Liver (tissue), 9 donors: ENCODE measurements around the gene TLE7. TPM values are rescaled to one million over a fixed set of nuclear protein-coding genes. Genes with fewer than 3 reads are reported as not detected.

Experiments
- DNase-seq: peaks from one replicate; pipeline ENCODE4 v3.0.0-alpha.2; 2017; ENCODE audit warnings: low spot score
- H3K27ac ChIP-seq, 2 donors: one replicate each; pipeline ENCODE4 v1.7.0; 2013; ENCODE audit warnings: inconsistent platforms in 2 of 2, low read length in 2 of 2, control low read depth in 1 of 2, low read depth in 1 of 2, mild to moderate bottlenecking in 1 of 2
- H3K27me3 ChIP-seq, 4 donors: one replicate each; pipeline versions ENCODE4 v1.6.1 to v1.7.0; 2013; ENCODE audit warnings: low read length in 3 of 4, inconsistent platforms in 1 of 4, mild to moderate bottlenecking in 1 of 4, moderate library complexity in 1 of 4; ENCODE audit not compliant: control insufficient read depth in 4 of 4, insufficient read depth in 4 of 4
- H3K36me3 ChIP-seq, 4 donors: one replicate each; pipeline versions ENCODE4 v1.6.1 to v1.7.0; 2013; ENCODE audit warnings: low read length in 3 of 4, mild to moderate bottlenecking in 3 of 4, low read depth in 1 of 4, moderate library complexity in 1 of 4; ENCODE audit not compliant: control insufficient read depth in 4 of 4, insufficient read depth in 3 of 4
- H3K4me1 ChIP-seq, 4 donors: one replicate each; pipeline versions ENCODE4 v1.6.1 to v1.7.0; 2013; ENCODE audit warnings: low read length in 3 of 4, mild to moderate bottlenecking in 3 of 4, moderate library complexity in 1 of 4; ENCODE audit not compliant: control insufficient read depth in 4 of 4, insufficient read depth in 4 of 4
- H3K4me3 ChIP-seq, 3 donors: one replicate each; pipeline versions ENCODE4 v1.6.1 to v1.7.0; 2013; ENCODE audit warnings: low read length in 3 of 3, control low read depth in 1 of 3, low read depth in 1 of 3, mild to moderate bottlenecking in 1 of 3
- H3K9ac ChIP-seq, 2 donors: one replicate each; pipeline ENCODE4 v1.7.0; 2013; ENCODE audit warnings: low read length in 2 of 2, mild to moderate bottlenecking in 2 of 2, moderate library complexity in 2 of 2, control low read depth in 1 of 2, low read depth in 1 of 2
- H3K9me3 ChIP-seq, 4 donors: one replicate each; pipeline versions ENCODE4 v1.6.1 to v1.7.0; 2013; ENCODE audit warnings: low read length in 3 of 4; ENCODE audit not compliant: control insufficient read depth in 4 of 4
- CTCF ChIP-seq: fragments of 150-350 bp; IDR thresholded peaks from 2 replicates; pipeline ENCODE4 v1.5.1; 2017; ENCODE audit warnings: improper control_type of control experiment, low read depth, low read length; ENCODE audit not compliant: missing input control
- FOXA1 ChIP-seq: IDR thresholded peaks from 2 replicates; pipeline ENCODE4 v1.6.1; 2016; ENCODE audit warnings: antibody characterized with exemption
- FOXA2 ChIP-seq: IDR thresholded peaks from 2 replicates; pipeline ENCODE4 v1.6.1; 2016; ENCODE audit warnings: antibody characterized with exemption
- GABPA ChIP-seq, 2 donors: IDR thresholded peaks in 1 of 2; conservative IDR thresholded peaks in 1 of 2; 2 replicates each; pipeline ENCODE4 v1.6.1; 2016; ENCODE audit warnings: antibody characterized with exemption in 2 of 2, mild to moderate bottlenecking in 1 of 2, moderate library complexity in 1 of 2
- HNF4A ChIP-seq, 2 donors: conservative IDR thresholded peaks; 2 replicates each; pipeline ENCODE4 v1.6.1; 2016; ENCODE audit warnings: antibody characterized with exemption in 2 of 2, mild to moderate bottlenecking in 2 of 2
- JUND ChIP-seq, 2 donors: IDR thresholded peaks; 2 replicates each; pipeline ENCODE4 v1.6.1; 2016; ENCODE audit warnings: antibody characterized with exemption in 2 of 2
- RAD21 ChIP-seq, 2 donors: IDR thresholded peaks; 2 replicates each; pipeline ENCODE4 v1.6.1; 2016; ENCODE audit warnings: antibody characterized with exemption in 2 of 2, mild to moderate bottlenecking in 2 of 2
- RXRA ChIP-seq, 2 donors: IDR thresholded peaks; 2 replicates each; pipeline ENCODE4 v1.6.1; 2017 to 2018; ENCODE audit warnings: antibody characterized with exemption in 2 of 2, mild to moderate bottlenecking in 1 of 2
- SP1 ChIP-seq: IDR thresholded peaks from 2 replicates; pipeline ENCODE4 v1.6.1; 2018; ENCODE audit warnings: antibody characterized with exemption, mild to moderate bottlenecking
- TAF1 ChIP-seq: conservative IDR thresholded peaks from 2 replicates; pipeline ENCODE4 v1.6.1; 2016; ENCODE audit warnings: antibody characterized with exemption, mild to moderate bottlenecking
- YY1 ChIP-seq: IDR thresholded peaks from 2 replicates; pipeline ENCODE4 v1.6.1; 2016; ENCODE audit warnings: antibody characterized with exemption, mild to moderate bottlenecking
- ZBTB33 ChIP-seq: IDR thresholded peaks from 2 replicates; pipeline ENCODE4 v1.6.1; 2016; ENCODE audit warnings: antibody characterized with exemption
- WGBS: extraction: QIAGEN DNeasy Blood & Tissue Kit; methylation state at CpG from one replicate; pipeline ENCODE4 v1.1.7; 2013; 5-methylcytosine and 5-hydroxymethylcytosine counted together
- polyA plus RNA-seq, 2 donors: library from polyadenylated mRNA; stranded (reverse) in 1 of 2; unstranded in 1 of 2; fragments of 200-250 nt in 1 of 2; fragments of >200 nt in 1 of 2; fragmentation: Nextera tagmentation in 1 of 2; extraction: Ambion mirVana in 1 of 2; gene quantifications; one replicate each; pipeline versions ENCODE4 v1.2.1 to v1.2.3, GENCODE V29; 2013 to 2015
- total RNA-seq, 2 donors: library from RNA; depleted of rRNA; stranded (reverse); fragments of >200 nt; gene quantifications; one replicate each; pipeline ENCODE4 v1.2.3, GENCODE V29; 2014
- TF ChIP-seq, protein P1 (sequence below): IDR thresholded peaks from 2 replicates; pipeline ENCODE4 v1.6.1; 2016; ENCODE audit warnings: antibody characterized with exemption, mild to moderate bottlenecking
- TF ChIP-seq, protein P2 (sequence below): IDR thresholded peaks from 2 replicates; pipeline ENCODE4 v1.6.1; 2016; ENCODE audit warnings: antibody characterized with exemption
- donor health status: healthy.
- donor health status: healthy.
- donor health status: healthy.
- donor health status: healthy.
- donor health status: healthy.

The TLE7 gene
- total and polyA plus RNA-seq, 4 donors, result not detected

- no peak overlapping the region for H3K27ac ChIP-seq
- H3K36me3 ChIP-seq, result no peaks in the 10 kb centered on the region
- H3K4me3 ChIP-seq, result no peak overlapping the region
- H3K27me3 ChIP-seq, result peaks cover 0 to 13% (median 7%) of the 10 kb centered on the region in 4 donors
- no peaks in the 10 kb centered on the region for H3K4me1 ChIP-seq
- H3K9me3 ChIP-seq, result peaks cover 0 to 3% (median 1%) of the 10 kb centered on the region in 4 donors
- no peak overlapping the region for H3K9ac ChIP-seq
- 73% methylated on average over 7 of the region's 7 CpGs for WGBS
- TF ChIP-seq CTCF (no peak), JUND (IDR thresholded peaks at IDR 0.05) (no peak), FOXA2 (no peak), RAD21 (IDR thresholded peaks at IDR 0.05) (no peak), ZBTB33 (no peak)
- TF ChIP-seq, protein P1, sequence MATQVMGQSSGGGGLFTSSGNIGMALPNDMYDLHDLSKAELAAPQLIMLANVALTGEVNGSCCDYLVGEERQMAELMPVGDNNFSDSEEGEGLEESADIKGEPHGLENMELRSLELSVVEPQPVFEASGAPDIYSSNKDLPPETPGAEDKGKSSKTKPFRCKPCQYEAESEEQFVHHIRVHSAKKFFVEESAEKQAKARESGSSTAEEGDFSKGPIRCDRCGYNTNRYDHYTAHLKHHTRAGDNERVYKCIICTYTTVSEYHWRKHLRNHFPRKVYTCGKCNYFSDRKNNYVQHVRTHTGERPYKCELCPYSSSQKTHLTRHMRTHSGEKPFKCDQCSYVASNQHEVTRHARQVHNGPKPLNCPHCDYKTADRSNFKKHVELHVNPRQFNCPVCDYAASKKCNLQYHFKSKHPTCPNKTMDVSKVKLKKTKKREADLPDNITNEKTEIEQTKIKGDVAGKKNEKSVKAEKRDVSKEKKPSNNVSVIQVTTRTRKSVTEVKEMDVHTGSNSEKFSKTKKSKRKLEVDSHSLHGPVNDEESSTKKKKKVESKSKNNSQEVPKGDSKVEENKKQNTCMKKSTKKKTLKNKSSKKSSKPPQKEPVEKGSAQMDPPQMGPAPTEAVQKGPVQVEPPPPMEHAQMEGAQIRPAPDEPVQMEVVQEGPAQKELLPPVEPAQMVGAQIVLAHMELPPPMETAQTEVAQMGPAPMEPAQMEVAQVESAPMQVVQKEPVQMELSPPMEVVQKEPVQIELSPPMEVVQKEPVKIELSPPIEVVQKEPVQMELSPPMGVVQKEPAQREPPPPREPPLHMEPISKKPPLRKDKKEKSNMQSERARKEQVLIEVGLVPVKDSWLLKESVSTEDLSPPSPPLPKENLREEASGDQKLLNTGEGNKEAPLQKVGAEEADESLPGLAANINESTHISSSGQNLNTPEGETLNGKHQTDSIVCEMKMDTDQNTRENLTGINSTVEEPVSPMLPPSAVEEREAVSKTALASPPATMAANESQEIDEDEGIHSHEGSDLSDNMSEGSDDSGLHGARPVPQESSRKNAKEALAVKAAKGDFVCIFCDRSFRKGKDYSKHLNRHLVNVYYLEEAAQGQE, result no peak
- no peak for DNase-seq
Measured at GRCh38 chr16:71423865-71424264, 18.0 kb downstream of the TLE7 start.

DNA sequence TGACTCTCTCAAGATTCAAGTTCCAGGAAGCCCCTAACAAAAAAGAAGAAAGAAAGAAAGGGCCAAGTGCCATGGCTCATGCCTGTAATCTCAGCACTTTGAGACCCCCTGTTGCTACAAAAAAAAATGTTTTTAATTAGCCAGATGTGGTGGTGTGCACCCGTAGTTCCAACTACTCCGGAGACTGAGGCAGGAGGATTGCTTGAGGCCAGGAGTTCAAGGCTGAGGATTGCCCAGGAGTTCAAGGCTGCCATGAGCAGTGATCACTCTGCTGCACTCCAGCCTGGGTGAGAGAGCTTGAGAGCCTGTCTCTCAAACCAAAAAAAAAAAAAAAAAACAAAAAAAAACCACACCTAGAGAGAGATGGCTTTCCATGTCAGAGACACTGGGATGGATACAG, 18.8 kb downstream of the TLE7 start:
- TF ChIP-seq RXRA (IDR thresholded peaks at IDR 0.05), result no peak
- no peak for TF ChIP-seq SP1
- TF ChIP-seq HNF4A (conservative IDR thresholded peaks at IDR 0.05), result no peak
- no peak for TF ChIP-seq FOXA2
- TF ChIP-seq YY1, result no peak
- TF ChIP-seq GABPA (IDR thresholded peaks at IDR 0.05 in 1 of 2, conservative IDR thresholded peaks at IDR 0.05 in 1 of 2), result no peak
- TF ChIP-seq TAF1, result no peak
- no peak for TF ChIP-seq CTCF
- TF ChIP-seq FOXA1, result no peak
- no peak for TF ChIP-seq RAD21 (IDR thresholded peaks at IDR 0.05)
- TF ChIP-seq, protein P2, sequence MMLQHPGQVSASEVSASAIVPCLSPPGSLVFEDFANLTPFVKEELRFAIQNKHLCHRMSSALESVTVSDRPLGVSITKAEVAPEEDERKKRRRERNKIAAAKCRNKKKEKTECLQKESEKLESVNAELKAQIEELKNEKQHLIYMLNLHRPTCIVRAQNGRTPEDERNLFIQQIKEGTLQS, result no peak
- Histone ChIP-seq H3K27me3 (peaks cover 0 to 13% (median 7%) of the 10 kb centered on the region in 4 donors), H3K4me3 (no peak overlapping the region), H3K36me3 (no peaks in the 10 kb centered on the region), H3K9me3 (peaks cover 0 to 3% (median 0%) of the 10 kb centered on the region in 4 donors), H3K4me1 (no peaks in the 10 kb centered on the region), H3K9ac (no peak overlapping the region), H3K27ac (no peak overlapping the region)
- 71% methylated on average over 2 of the region's 2 CpGs for WGBS
- DNase-seq, result no peak
